GM20000 (cell line): ENCODE results near the gene LPCAT1.
A peak's percentile ranks its signal among the peaks of the same experiment; 100 is the strongest.
"Not testable (repeated sequence)": the region's sequence is repeated elsewhere in the genome, so short reads cannot be mapped to it uniquely, and the experiment has no call there.

Experiments used
- DNase-seq: peaks from one replicate; pipeline ENCODE4 v3.0.0; 2012; ENCODE audit warnings: low spot score
- CTCF ChIP-seq: IDR thresholded peaks from 2 replicates; pipeline ENCODE4 v1.5.1; 2012; ENCODE audit warnings: mild to moderate bottlenecking, control low read depth; ENCODE audit errors: extremely low read depth, missing control alignments

LPCAT1 gene

GRCh38 chr5:1523793-1524480, at the start of gene LPCAT1:
Gene LPCAT1 (minus strand): TSS chr5:1523960. CDS start chr5:1523844, 116 bp downstream.
- DNase-seq: peak; percentile 96
- no peak for TF ChIP-seq CTCF

GRCh38 chr5:1571875-1572274, 48.1 kb upstream of the LPCAT1 start:
- not testable (repeated sequence) for DNase-seq

- TF ChIP-seq CTCF: no peak
- no peak for DNase-seq
Observed at GRCh38 chr5:1570975-1571374, 47.2 kb upstream of the LPCAT1 start.

GRCh38 chr5:1568201-1568979, 44.6 kb upstream of the LPCAT1 start:
- no peak for TF ChIP-seq CTCF
- DNase-seq: no peak

- not testable (repeated sequence) for DNase-seq
Observed at GRCh38 chr5:1567527-1568200, 43.9 kb upstream of the LPCAT1 start.

GRCh38 chr5:1565737-1566734, 42.3 kb upstream of the LPCAT1 start:
- DNase-seq: no peak
- TF ChIP-seq CTCF: no peak

- no peak for DNase-seq
Observed at GRCh38 chr5:1564824-1565736, 41.3 kb upstream of the LPCAT1 start.

More at GRCh38 chr5:1564824-1565736, 41.3 kb upstream of the LPCAT1 start:
- no peak for TF ChIP-seq CTCF
